ENCODE data around the gene RTL10.

Gene RTL10

GRCh38 chr22:19854778-19855503 lies at the start of gene RTL10, which contains the start of gene GNB1L:
Gene RTL10, minus strand, starts transcription at chr22:19854874. Its CDS starts 2,613 bp downstream, at chr22:19852261.
Gene GNB1L, minus strand, starts transcription at chr22:19854874. Its CDS starts 33,519 bp downstream, at chr22:19821355.
- TF ChIP-seq NFIC (IDR thresholded peaks at IDR 0.05) (peak; percentile 27; the same call in 1 of the 2 replicates), MAX (IDR thresholded peaks at IDR 0.05) (peak; percentile 94), ZBTB7A (IDR thresholded peaks at IDR 0.05; ENCODE audit: low read depth) (peak; percentile 40), TCF12 (IDR thresholded peaks at IDR 0.05; ENCODE audit: low read depth) (peak; percentile 34; the same call in 1 of the 2 replicates), EP300 (IDR thresholded peaks at IDR 0.05; ENCODE audit: borderline replicate concordance) (no peak; the same call in 1 of the 2 replicates), RAD21 (IDR thresholded peaks at IDR 0.05; ENCODE audit: low read depth) (peak; percentile 5; the same call in 1 of the 2 replicates), CREB1 (IDR thresholded peaks at IDR 0.05; ENCODE audit: low read depth) (peak; percentile 31; the same call in 1 of the 2 replicates), EGR1 (IDR thresholded peaks at IDR 0.05) (peak; percentile 71), TAF1 (IDR thresholded peaks at IDR 0.05; ENCODE audit: low read depth) (peak; percentile 98)
- TF ChIP-seq, protein P1, sequence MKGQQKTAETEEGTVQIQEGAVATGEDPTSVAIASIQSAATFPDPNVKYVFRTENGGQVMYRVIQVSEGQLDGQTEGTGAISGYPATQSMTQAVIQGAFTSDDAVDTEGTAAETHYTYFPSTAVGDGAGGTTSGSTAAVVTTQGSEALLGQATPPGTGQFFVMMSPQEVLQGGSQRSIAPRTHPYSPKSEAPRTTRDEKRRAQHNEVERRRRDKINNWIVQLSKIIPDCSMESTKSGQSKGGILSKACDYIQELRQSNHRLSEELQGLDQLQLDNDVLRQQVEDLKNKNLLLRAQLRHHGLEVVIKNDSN (IDR thresholded peaks at IDR 0.05), result peak; percentile 44; the same call in 1 of the 2 replicates
- TF ChIP-seq, protein P2, sequence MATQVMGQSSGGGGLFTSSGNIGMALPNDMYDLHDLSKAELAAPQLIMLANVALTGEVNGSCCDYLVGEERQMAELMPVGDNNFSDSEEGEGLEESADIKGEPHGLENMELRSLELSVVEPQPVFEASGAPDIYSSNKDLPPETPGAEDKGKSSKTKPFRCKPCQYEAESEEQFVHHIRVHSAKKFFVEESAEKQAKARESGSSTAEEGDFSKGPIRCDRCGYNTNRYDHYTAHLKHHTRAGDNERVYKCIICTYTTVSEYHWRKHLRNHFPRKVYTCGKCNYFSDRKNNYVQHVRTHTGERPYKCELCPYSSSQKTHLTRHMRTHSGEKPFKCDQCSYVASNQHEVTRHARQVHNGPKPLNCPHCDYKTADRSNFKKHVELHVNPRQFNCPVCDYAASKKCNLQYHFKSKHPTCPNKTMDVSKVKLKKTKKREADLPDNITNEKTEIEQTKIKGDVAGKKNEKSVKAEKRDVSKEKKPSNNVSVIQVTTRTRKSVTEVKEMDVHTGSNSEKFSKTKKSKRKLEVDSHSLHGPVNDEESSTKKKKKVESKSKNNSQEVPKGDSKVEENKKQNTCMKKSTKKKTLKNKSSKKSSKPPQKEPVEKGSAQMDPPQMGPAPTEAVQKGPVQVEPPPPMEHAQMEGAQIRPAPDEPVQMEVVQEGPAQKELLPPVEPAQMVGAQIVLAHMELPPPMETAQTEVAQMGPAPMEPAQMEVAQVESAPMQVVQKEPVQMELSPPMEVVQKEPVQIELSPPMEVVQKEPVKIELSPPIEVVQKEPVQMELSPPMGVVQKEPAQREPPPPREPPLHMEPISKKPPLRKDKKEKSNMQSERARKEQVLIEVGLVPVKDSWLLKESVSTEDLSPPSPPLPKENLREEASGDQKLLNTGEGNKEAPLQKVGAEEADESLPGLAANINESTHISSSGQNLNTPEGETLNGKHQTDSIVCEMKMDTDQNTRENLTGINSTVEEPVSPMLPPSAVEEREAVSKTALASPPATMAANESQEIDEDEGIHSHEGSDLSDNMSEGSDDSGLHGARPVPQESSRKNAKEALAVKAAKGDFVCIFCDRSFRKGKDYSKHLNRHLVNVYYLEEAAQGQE (IDR thresholded peaks at IDR 0.05; ENCODE audit: low read depth), result no peak

- TF ChIP-seq RAD21 (IDR thresholded peaks at IDR 0.05; ENCODE audit: low read depth) (no peak), FOXM1 (IDR thresholded peaks at IDR 0.05; ENCODE audit: borderline replicate concordance, low read depth) (no peak), TAF1 (IDR thresholded peaks at IDR 0.05; ENCODE audit: low read depth) (no peak), ZBTB7A (IDR thresholded peaks at IDR 0.05; ENCODE audit: low read depth) (no peak), TCF12 (IDR thresholded peaks at IDR 0.05; ENCODE audit: low read depth) (no peak), TEAD4 (IDR thresholded peaks at IDR 0.05) (no peak)
Measured at GRCh38 chr22:19904174-19904856, 49.6 kb upstream of the RTL10 start.

DNA sequence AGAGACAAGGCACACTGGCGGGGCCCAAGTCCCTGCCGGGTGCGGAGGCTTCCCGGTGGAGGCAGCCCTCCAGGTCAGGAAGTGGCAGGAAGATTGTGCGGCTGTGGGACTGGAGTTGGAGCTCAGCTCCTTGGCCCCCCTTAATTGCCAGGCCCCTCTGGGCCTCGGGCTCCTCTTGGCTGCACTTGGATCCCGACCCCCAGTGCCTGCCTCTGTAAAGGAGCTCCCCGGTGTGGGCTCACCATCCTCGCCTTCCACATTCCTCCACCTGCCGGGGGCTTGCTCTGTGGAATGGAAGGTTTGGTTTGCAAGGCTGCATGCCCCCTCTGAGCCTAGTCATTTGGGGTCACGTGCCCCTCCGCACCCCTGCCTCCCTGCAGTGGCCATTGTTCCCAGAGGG lies 48.8 kb upstream of the RTL10 start:
- no peak for TF ChIP-seq EP300 (IDR thresholded peaks at IDR 0.05; ENCODE audit: borderline replicate concordance)
- no peak for TF ChIP-seq CEBPB (IDR thresholded peaks at IDR 0.05)
- no peak for TF ChIP-seq CREB1 (IDR thresholded peaks at IDR 0.05; ENCODE audit: low read depth)
- no peak for TF ChIP-seq TCF12 (IDR thresholded peaks at IDR 0.05; ENCODE audit: low read depth)
- no peak for TF ChIP-seq TEAD4 (IDR thresholded peaks at IDR 0.05)
- no peak for TF ChIP-seq RAD21 (IDR thresholded peaks at IDR 0.05; ENCODE audit: low read depth)
- no peak for TF ChIP-seq TAF1 (IDR thresholded peaks at IDR 0.05; ENCODE audit: low read depth)
- no peak for TF ChIP-seq ZBTB7A (IDR thresholded peaks at IDR 0.05; ENCODE audit: low read depth)
- TF ChIP-seq EGR1 (IDR thresholded peaks at IDR 0.05), result no peak
- TF ChIP-seq YY1 (IDR thresholded peaks at IDR 0.05; ENCODE audit: low read depth), result no peak

GRCh38 chr22:19903031-19903430 lies 48.4 kb upstream of the RTL10 start:
- TF ChIP-seq RAD21 (IDR thresholded peaks at IDR 0.05; ENCODE audit: low read depth) (no peak), TEAD4 (IDR thresholded peaks at IDR 0.05) (no peak), TCF12 (IDR thresholded peaks at IDR 0.05; ENCODE audit: low read depth) (no peak), CREB1 (IDR thresholded peaks at IDR 0.05; ENCODE audit: low read depth) (no peak), TAF1 (IDR thresholded peaks at IDR 0.05; ENCODE audit: low read depth) (no peak), FOXM1 (IDR thresholded peaks at IDR 0.05; ENCODE audit: borderline replicate concordance, low read depth) (no peak), EP300 (IDR thresholded peaks at IDR 0.05; ENCODE audit: borderline replicate concordance) (no peak)
- TF ChIP-seq, protein P2 (IDR thresholded peaks at IDR 0.05; ENCODE audit: low read depth), result no peak
- TF ChIP-seq, protein P1 (IDR thresholded peaks at IDR 0.05), result no peak

- TF ChIP-seq CREB1 (IDR thresholded peaks at IDR 0.05; ENCODE audit: low read depth), result no peak
- no peak for TF ChIP-seq TAF1 (IDR thresholded peaks at IDR 0.05; ENCODE audit: low read depth)
- no peak for TF ChIP-seq YY1 (IDR thresholded peaks at IDR 0.05; ENCODE audit: low read depth)
- no peak for TF ChIP-seq TCF12 (IDR thresholded peaks at IDR 0.05; ENCODE audit: low read depth)
- TF ChIP-seq EP300 (IDR thresholded peaks at IDR 0.05; ENCODE audit: borderline replicate concordance), result no peak
- TF ChIP-seq FOXM1 (IDR thresholded peaks at IDR 0.05; ENCODE audit: borderline replicate concordance, low read depth), result no peak
- TF ChIP-seq CEBPB (IDR thresholded peaks at IDR 0.05), result no peak
Measured at GRCh38 chr22:19902245-19902715, 47.6 kb upstream of the RTL10 start.

Measured in Ishikawa (cell line).